IMR-90 (cell line): ENCODE results near the gene DOCK10. TPM values are rescaled to one million over a fixed set of nuclear protein-coding genes. Genes with fewer than 3 reads are reported as not detected.
A peak's percentile ranks its signal among the peaks of the same experiment; 100 is the strongest.
"Not testable (repeated sequence)": the region's sequence is repeated elsewhere in the genome, so short reads cannot be mapped to it uniquely, and the experiment has no call there.

ENCODE experiments used
- ATAC-seq: fragments of 200-7000 bp; cut with Tn5 transposase; 2 replicates; pipeline ENCODE4 v1.9.1; 2020; ENCODE audit warnings: low read depth, mild to moderate bottlenecking, moderate library complexity
- BruUV-seq: library from RNA; stranded (reverse); fragments of 400-500 nt; replicated peaks from 2 replicates; lab custom pipeline; 2021; lab: Mats Ljungman, UMichigan
- CTCF ChIA-PET: fragments of 300-600 bp; formaldehyde crosslinking; extraction: SDS; loops from one replicate; lab custom pipeline; 2021; ENCODE audit warnings: antibody characterized with exemption; lab: Yijun Ruan, JAX
- POLR2A ChIA-PET: fragments of 300-600 bp; sonication (Branson Sonifier 250); formaldehyde crosslinking; loops from one replicate; lab custom pipeline; 2022; ENCODE audit warnings: antibody characterized with exemption; ENCODE audit not compliant: unreplicated experiment; lab: Charles Lee
- DNase-seq: peaks from one replicate; pipeline ENCODE4 v3.0.0; 2013
- H2AFZ ChIP-seq: replicated peaks from 2 replicates; pipeline ENCODE3; 2013; ENCODE audit warnings: low read length, mild to moderate bottlenecking; ENCODE audit not compliant: poor library complexity
- H2AK5ac ChIP-seq: 2 replicates; pipeline ENCODE4 v1.6.1; 2013; ENCODE audit warnings: low read depth, low read length, inconsistent platforms
- H2AK9ac ChIP-seq: replicated peaks from 2 replicates; pipeline ENCODE3; 2013; ENCODE audit warnings: mild to moderate bottlenecking, low read depth, low read length, moderate library complexity; ENCODE audit not compliant: poor library complexity
- H2BK120ac ChIP-seq: 2 replicates; pipeline ENCODE4 v1.6.1; 2013; ENCODE audit warnings: low read depth, low read length, inconsistent platforms
- H2BK15ac ChIP-seq: 3 replicates; pipeline ENCODE4 v1.6.1; 2013; ENCODE audit warnings: low read depth, low read length, inconsistent platforms
- H2BK20ac ChIP-seq: 2 replicates; pipeline ENCODE4 v1.6.1; 2013; ENCODE audit warnings: low read depth, mild to moderate bottlenecking, inconsistent platforms, low read length, moderate library complexity
- H2BK5ac ChIP-seq: 2 replicates; pipeline ENCODE4 v1.6.1; 2013; ENCODE audit warnings: mild to moderate bottlenecking, low read depth, low read length, inconsistent platforms; ENCODE audit not compliant: poor library complexity, severe bottlenecking
- H3K14ac ChIP-seq: replicated peaks from 2 replicates; pipeline ENCODE4 v1.6.1; 2013; ENCODE audit warnings: low read depth, low read length, inconsistent platforms
- H3K18ac ChIP-seq: 2 replicates; pipeline ENCODE4 v1.6.1; 2013; ENCODE audit warnings: low read depth, low read length, control low read depth
- H3K23ac ChIP-seq: 2 replicates; pipeline ENCODE4 v1.6.1; 2013; ENCODE audit warnings: low read depth, low read length, inconsistent platforms
- H3K27ac ChIP-seq: 2 replicates; pipeline ENCODE4 v1.5.1; 2013; ENCODE audit warnings: mild to moderate bottlenecking, control low read depth, low read length; ENCODE audit not compliant: insufficient read depth
- H3K27me3 ChIP-seq: 2 replicates; pipeline ENCODE4 v1.6.1; 2013; ENCODE audit warnings: low read length; ENCODE audit not compliant: control insufficient read depth, insufficient read depth
- H3K36me3 ChIP-seq: 2 replicates; pipeline ENCODE4 v1.6.1; 2013; ENCODE audit warnings: low read length, mixed read lengths; ENCODE audit not compliant: control insufficient read depth, insufficient read depth
- H3K4ac ChIP-seq: 2 replicates; pipeline ENCODE4 v1.6.1; 2013; ENCODE audit warnings: low read depth, low read length, inconsistent platforms
- H3K4me1 ChIP-seq: 2 replicates; pipeline ENCODE4 v1.6.1; 2013; ENCODE audit warnings: low read length, mixed read lengths; ENCODE audit not compliant: control insufficient read depth, insufficient read depth
- H3K4me2 ChIP-seq: 2 replicates; pipeline ENCODE4 v1.6.1; 2013; ENCODE audit warnings: low read depth, mild to moderate bottlenecking, control low read depth, low read length, moderate library complexity
- H3K4me3 ChIP-seq: 2 replicates; pipeline ENCODE4 v1.5.1; 2013; ENCODE audit warnings: low read depth, mild to moderate bottlenecking, control low read depth, low read length, moderate library complexity; ENCODE audit not compliant: insufficient read depth
- H3K56ac ChIP-seq: 2 replicates; pipeline ENCODE4 v1.6.1; 2013; ENCODE audit warnings: low read length, inconsistent platforms; ENCODE audit not compliant: insufficient read depth; ENCODE audit errors: extremely low read depth
- H3K79me1 ChIP-seq, 2 experiments: 2 replicates each; pipeline ENCODE4 v1.6.1; 2013; ENCODE audit warnings: low read length in 2 of 2, inconsistent platforms in 1 of 2, low read depth in 1 of 2
- H3K9ac ChIP-seq: 2 replicates; pipeline ENCODE4 v1.6.1; 2013; ENCODE audit warnings: low read depth, low read length, control low read depth
- H3K9me1 ChIP-seq: 2 replicates; pipeline ENCODE4 v1.6.1; 2013; ENCODE audit warnings: low read length, inconsistent platforms; ENCODE audit not compliant: insufficient read depth
- H3K9me3 ChIP-seq: 2 replicates; pipeline ENCODE4 v1.6.1; 2013; ENCODE audit warnings: low read length; ENCODE audit not compliant: control insufficient read depth, insufficient read depth
- H4K20me1 ChIP-seq: 2 replicates; pipeline ENCODE4 v1.6.1; 2013; ENCODE audit warnings: low read length, inconsistent platforms; ENCODE audit not compliant: insufficient read depth
- H4K5ac ChIP-seq: 2 replicates; pipeline ENCODE4 v1.6.1; 2013; ENCODE audit warnings: mild to moderate bottlenecking, low read depth, low read length, control low read depth
- H4K8ac ChIP-seq, 2 experiments: 2 replicates each; pipeline ENCODE4 v1.6.1; 2013; ENCODE audit warnings: low read depth in 2 of 2, low read length in 2 of 2, control low read depth in 1 of 2, inconsistent platforms in 1 of 2
- H4K91ac ChIP-seq: 2 replicates; pipeline ENCODE4 v1.6.1; 2013; ENCODE audit warnings: low read depth, low read length, inconsistent platforms; ENCODE audit not compliant: insufficient read depth
- MAFK ChIP-seq: IDR thresholded peaks from 2 replicates; pipeline ENCODE4 v1.6.1; 2012; ENCODE audit warnings: low read depth, low read length, improper control_type of control experiment
- WGBS, 2 experiments: methylation state at CpG; one replicate each; pipeline versions ENCODE4 v1.1.5 to v1.1.7; 2013; ENCODE audit warnings: missing lambda C conversion rate in 2 of 2; ENCODE audit not compliant: insufficient read length in 1 of 2; ENCODE audit errors: extremely low coverage in 2 of 2; 5-methylcytosine and 5-hydroxymethylcytosine counted together
- dilution Hi-C: fragments of 300-500 bp; cut with HindIII; formaldehyde crosslinking; loops from one replicate; pipeline ENCODE4 v1.14.3; 2018; ENCODE audit warnings: low sequenced_read_pairs; ENCODE audit not compliant: unreplicated experiment
- in situ Hi-C: fragments of 300-500 bp; cut with MboI; formaldehyde crosslinking; loops from 3 replicates; pipeline ENCODE4 v1.14.3; 2019; ENCODE audit warnings: low sequenced_read_pairs, inconsistent platforms, mixed read lengths
- intact Hi-C: fragments of 100-400 bp; cut with micrococcal nuclease; formaldehyde crosslinking; loops from 2 replicates; pipeline ENCODE4 v1.10.0; 2022
- polyA plus RNA-seq, 3 experiments: library from polyadenylated mRNA; depleted of rRNA; stranded (reverse); fragments of >200 nt; gene quantifications; 2 replicates each; pipeline ENCODE4 v1.2.3, GENCODE V29; 2012; ENCODE audit warnings: low replicate concordance in 1 of 3
- total RNA-seq: library from RNA; depleted of rRNA; stranded (reverse); fragments of >200 nt; gene quantifications from 2 replicates; pipeline ENCODE4 v1.2.3, GENCODE V29; 2012

DOCK10 gene
- total and polyA plus RNA-seq, 2 of the 4 experiments (the other 2 are of a cell fraction), result 58.6 to 75.3 TPM

DNA sequence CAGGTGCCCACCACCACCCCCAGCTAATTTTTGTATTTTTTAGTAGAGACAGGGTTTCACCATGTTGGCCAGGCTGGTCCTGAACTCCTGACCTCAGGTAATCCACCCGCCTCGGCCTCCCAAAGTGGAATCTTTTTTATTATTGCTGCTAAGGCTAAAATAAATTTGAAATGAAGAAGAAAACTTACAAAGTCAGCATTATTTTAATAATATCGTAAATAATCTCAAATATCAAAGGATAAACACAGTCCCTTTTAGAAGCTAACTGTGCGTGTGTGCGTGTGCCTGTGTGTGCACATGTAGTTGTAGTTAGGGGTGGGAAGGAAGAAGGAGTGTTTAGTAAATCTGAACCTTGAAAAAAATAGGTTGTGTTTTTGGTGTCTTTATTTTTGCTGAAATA lies 125.0 kb downstream of the DOCK10 start:
- H3K79me1 ChIP-seq, result peaks cover 18 to 32% of the 10 kb centered on the region in 2 experiments
- no CpG with 5 or more reads among the region's 5 CpGs for WGBS, 2 experiments
- CTCF ChIA-PET, H3K9ac ChIP-seq, H3K4ac ChIP-seq, H4K91ac ChIP-seq, H3K27me3 ChIP-seq, H2BK5ac ChIP-seq, H2BK15ac ChIP-seq, H3K4me3 ChIP-seq, H3K56ac ChIP-seq, in situ Hi-C loops, H4K20me1 ChIP-seq, H2BK120ac ChIP-seq, POLR2A ChIA-PET, H4K8ac ChIP-seq, ATAC-seq, H3K18ac ChIP-seq, H4K5ac ChIP-seq, H3K27ac ChIP-seq, H2AFZ ChIP-seq, H3K14ac ChIP-seq, H2AK9ac ChIP-seq, DNase-seq, H3K23ac ChIP-seq, dilution Hi-C loops, H3K4me1 ChIP-seq, intact Hi-C loops, H3K4me2 ChIP-seq, H3K9me3 ChIP-seq, BruUV-seq, H2AK5ac ChIP-seq, H2BK20ac ChIP-seq, H3K36me3 ChIP-seq: not testable (repeated sequence)
- peak; percentile 79 for TF ChIP-seq MAFK
- H3K9me1 ChIP-seq, result peaks cover 18% of the 10 kb centered on the region
